Muscle of leg (tissue), 11 donors: ENCODE measurements around the gene ETFA. TPM values are rescaled to one million over a fixed set of nuclear protein-coding genes. Genes with fewer than 3 reads are reported as not detected.
A peak's percentile ranks its signal among the peaks of the same experiment; 100 is the strongest.

ENCODE experiments used
- DNase-seq: peaks from one replicate; pipeline ENCODE4 v3.0.0; 2013
- H3K27ac ChIP-seq: one replicate; pipeline ENCODE4 v1.5.1; 2013; ENCODE audit warnings: mild to moderate bottlenecking, low read length, control low read depth
- H3K27me3 ChIP-seq: one replicate; pipeline ENCODE4 v1.6.1; 2013; ENCODE audit warnings: low read length; ENCODE audit not compliant: control insufficient read depth, insufficient read depth
- H3K36me3 ChIP-seq: one replicate; pipeline ENCODE4 v1.6.1; 2013; ENCODE audit warnings: low read length; ENCODE audit not compliant: control insufficient read depth, insufficient read depth
- H3K4me1 ChIP-seq: one replicate; pipeline ENCODE4 v1.6.1; 2013; ENCODE audit warnings: low read length; ENCODE audit not compliant: control insufficient read depth, insufficient read depth
- H3K4me3 ChIP-seq: one replicate; pipeline ENCODE4 v1.5.1; 2013; ENCODE audit warnings: low read length, control low read depth
- H3K9me3 ChIP-seq: replicated peaks from 2 replicates; pipeline ENCODE4 v1.6.1; 2013; ENCODE audit warnings: low read depth, low read length; ENCODE audit not compliant: control insufficient read depth
- WGBS: methylation state at CpG from one replicate; pipeline ENCODE4 v1.1.5; 2013; ENCODE audit warnings: missing lambda C conversion rate; ENCODE audit not compliant: insufficient coverage; 5-methylcytosine and 5-hydroxymethylcytosine counted together
- polyA plus RNA-seq, 8 donors: library from polyadenylated mRNA; unstranded; fragments of 120-200 nt; gene quantifications; one replicate each; pipeline versions ENCODE4 v1.2.1 to v1.2.3, GENCODE V29; 2013; ENCODE audit warnings: inconsistent platforms in 1 of 8, low replicate concordance in 1 of 8; ENCODE audit not compliant: insufficient read length in 8 of 8, insufficient read depth in 1 of 8
- total RNA-seq: library from RNA; stranded (reverse); fragments of 120-200 nt; gene quantifications from one replicate; pipeline ENCODE4 v1.2.4, GENCODE V29; 2013

ETFA gene
- total and polyA plus RNA-seq, 9 donors, result 112 to 141 (median 119) TPM

DNA sequence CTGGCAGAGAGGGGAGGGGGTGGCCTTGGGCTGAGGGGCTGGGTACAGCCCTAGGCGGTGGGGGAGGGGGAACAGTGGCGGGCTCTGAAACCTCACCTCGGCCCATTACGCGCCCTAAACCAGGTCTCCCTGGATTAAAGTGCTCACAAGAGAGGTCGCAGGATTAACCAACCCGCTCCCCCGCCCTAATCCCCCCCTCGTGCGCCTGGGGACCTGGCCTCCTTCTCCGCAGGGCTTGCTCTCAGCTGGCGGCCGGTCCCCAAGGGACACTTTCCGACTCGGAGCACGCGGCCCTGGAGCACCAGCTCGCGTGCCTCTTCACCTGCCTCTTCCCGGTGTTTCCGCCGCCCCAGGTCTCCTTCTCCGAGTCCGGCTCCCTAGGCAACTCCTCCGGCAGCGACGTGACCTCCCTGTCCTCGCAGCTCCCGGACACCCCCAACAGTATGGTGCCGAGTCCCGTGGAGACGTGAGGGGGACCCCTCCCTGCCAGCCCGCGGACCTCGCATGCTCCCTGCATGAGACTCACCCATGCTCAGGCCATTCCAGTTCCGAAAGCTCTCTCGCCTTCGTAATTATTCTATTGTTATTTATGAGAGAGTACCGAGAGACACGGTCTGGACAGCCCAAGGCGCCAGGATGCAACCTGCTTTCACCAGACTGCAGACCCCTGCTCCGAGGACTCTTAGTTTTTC is 30.2 kb upstream of the ETFA start:
- H3K4me1 ChIP-seq, result peaks cover 59% of the 10 kb centered on the region
- peaks cover 93% of the 10 kb centered on the region for H3K27me3 ChIP-seq
- no peak overlapping the region for H3K4me3 ChIP-seq
- WGBS, result 3% methylated on average over 33 of the region's 42 CpGs
- H3K9me3 ChIP-seq, result no peaks in the 10 kb centered on the region
- no peaks in the 10 kb centered on the region for H3K36me3 ChIP-seq
- no peak for DNase-seq
- H3K27ac ChIP-seq, result no peak overlapping the region

GRCh38 chr15:76340803-76341365 is 29.6 kb upstream of the ETFA start:
- Histone ChIP-seq H3K27ac (no peak overlapping the region), H3K9me3 (no peaks in the 10 kb centered on the region), H3K4me3 (no peak overlapping the region), H3K27me3 (peaks cover 93% of the 10 kb centered on the region), H3K4me1 (peaks cover 59% of the 10 kb centered on the region), H3K36me3 (no peaks in the 10 kb centered on the region)
- DNase-seq, result no peak
- WGBS, result 2% methylated on average over 31 of the region's 35 CpGs

- Histone ChIP-seq H3K4me1 (peaks cover 61% of the 10 kb centered on the region), H3K36me3 (no peaks in the 10 kb centered on the region), H3K27ac (no peak overlapping the region), H3K4me3 (peak overlapping the region; percentile 22), H3K27me3 (peaks cover 93% of the 10 kb centered on the region), H3K9me3 (no peaks in the 10 kb centered on the region)
- peak; percentile 67 for DNase-seq
- WGBS, result 2% methylated on average over 53 of the region's 53 CpGs
These were observed 29.0 kb upstream of the ETFA start for GRCh38 chr15:76340198-76340802.

DNA sequence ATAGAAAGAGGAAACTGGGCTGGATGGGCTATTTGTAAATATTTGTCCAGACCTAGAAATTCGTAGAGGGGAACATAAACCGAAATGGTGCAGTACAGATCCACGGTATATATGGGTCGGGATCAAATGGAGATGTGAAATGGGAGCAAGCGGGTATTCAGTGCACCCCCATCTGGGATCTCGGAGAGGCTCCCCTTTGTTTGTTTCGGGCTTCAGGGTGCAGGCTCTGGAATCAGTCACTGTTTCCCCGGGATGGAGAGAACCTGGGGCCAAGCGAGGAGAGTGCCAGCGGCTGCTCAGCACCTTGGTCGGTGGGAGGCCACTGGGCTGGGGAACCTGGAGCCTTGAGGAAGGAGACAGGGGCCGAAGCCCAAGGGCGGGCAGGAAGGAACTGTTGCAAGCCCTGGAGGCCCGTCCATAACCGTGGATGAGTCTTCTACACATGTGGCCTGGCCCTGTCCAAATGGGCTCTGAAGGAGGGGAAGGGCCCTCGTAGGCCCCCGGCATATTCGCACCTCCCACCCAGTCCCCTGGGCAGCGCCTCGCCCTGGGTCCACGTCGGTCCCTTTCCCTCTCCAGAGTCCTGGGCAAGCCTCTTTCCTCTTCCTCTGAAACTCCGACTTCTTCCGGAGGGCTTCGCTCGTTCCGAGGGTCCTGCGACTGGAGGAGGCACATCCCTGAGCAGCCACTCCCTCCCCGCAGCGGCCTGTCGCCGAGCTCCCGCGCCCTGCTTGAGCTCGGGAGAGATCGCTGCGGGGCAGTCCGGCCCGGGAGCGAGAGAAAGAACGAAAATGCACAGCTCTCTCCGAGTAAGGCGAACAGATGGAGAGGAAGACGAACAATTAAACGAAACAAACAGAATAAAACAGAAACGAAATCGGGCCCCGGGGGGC is 28.3 kb upstream of the ETFA start:
- Histone ChIP-seq H3K9me3 (no peaks in the 10 kb centered on the region), H3K27ac (no peak overlapping the region), H3K27me3 (peaks cover 96% of the 10 kb centered on the region), H3K36me3 (no peaks in the 10 kb centered on the region), H3K4me3 (peak overlapping the region; percentile 22), H3K4me1 (peaks cover 66% of the 10 kb centered on the region)
- 9% methylated on average over 43 of the region's 48 CpGs for WGBS
- DNase-seq, result peak; percentile 48

DNA sequence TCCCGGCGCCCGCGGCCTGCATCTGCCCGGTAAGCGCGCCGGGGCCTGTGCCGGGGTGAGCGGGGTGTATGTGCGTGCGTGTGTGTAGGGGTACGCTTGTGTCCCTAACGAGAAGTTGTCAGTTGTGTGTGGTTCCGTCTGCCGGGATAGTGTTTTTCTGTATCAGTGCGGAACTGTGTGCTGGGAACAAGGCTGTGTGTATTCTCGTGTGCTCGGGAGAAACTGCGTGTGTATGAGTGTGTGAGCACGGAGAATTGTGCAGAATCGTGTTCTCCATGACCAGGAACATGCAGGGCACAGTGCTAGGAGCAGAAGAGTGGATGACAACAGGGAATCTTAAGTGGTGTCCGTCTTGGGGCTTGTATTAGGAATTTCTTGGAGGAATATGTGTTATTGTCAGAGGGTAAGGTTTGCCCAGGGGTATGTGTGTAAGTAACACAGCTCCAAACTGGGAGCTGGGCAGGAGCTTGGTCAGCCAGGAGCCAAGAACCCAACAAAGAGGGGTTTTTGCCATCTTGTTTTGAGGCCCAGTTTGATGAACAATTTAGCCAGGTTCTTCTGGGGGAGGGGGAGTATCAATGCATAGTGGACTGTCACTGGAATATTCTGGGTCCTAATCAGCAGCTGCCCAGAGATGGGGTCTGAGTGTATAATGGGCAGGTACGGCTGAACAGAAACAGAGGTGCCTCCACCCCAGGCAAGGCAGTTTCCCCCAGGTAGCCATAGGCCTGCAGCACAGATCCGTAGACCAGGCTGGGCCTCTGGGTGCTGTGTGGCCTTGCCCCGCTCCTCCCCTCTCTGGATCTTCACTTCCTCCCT is 27.4 kb upstream of the ETFA start:
- peaks cover 99% of the 10 kb centered on the region for H3K27me3 ChIP-seq
- H3K9me3 ChIP-seq, result no peaks in the 10 kb centered on the region
- no peak overlapping the region for H3K4me3 ChIP-seq
- WGBS, result 18% methylated on average over 22 of the region's 26 CpGs
- no peaks in the 10 kb centered on the region for H3K36me3 ChIP-seq
- H3K27ac ChIP-seq, result no peak overlapping the region
- peaks cover 66% of the 10 kb centered on the region for H3K4me1 ChIP-seq
- DNase-seq, result no peak

DNA sequence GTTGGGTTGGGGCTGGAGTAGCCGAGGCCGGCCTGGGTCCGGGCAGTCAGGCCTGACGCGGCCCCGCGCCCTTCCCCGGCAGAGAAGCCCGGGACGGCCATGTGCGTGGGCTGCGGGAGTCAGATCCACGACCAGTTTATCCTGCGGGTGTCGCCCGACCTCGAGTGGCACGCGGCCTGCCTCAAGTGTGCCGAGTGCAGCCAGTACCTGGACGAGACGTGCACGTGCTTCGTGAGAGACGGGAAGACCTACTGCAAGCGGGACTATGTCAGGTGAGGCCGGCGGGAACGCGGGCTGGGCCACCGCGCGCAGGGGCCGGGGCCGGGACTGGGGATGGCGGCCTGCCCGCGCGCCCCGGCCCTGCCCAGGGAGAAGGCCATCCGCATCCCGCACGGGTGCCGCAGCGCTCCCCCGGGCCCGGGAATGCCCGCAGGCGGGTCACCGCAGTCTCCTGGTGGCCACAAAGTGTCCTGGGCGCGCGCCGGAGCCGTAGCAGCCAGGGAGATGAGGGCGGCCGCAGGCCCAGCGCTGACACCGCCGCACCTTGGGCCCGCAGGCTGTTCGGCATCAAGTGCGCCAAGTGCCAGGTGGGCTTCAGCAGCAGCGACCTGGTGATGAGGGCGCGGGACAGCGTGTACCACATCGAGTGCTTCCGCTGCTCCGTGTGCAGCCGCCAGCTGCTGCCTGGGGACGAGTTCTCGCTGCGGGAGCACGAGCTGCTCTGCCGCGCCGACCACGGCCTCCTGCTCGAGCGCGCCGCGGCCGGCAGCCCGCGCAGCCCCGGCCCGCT is 26.6 kb upstream of the ETFA start:
- Histone ChIP-seq H3K9me3 (no peaks in the 10 kb centered on the region), H3K4me1 (peaks cover 65% of the 10 kb centered on the region), H3K27me3 (peaks cover 99% of the 10 kb centered on the region), H3K36me3 (no peaks in the 10 kb centered on the region), H3K27ac (no peak overlapping the region), H3K4me3 (no peak overlapping the region)
- DNase-seq, result peak; percentile 20
- 2% methylated on average over 89 of the region's 89 CpGs for WGBS

- Histone ChIP-seq H3K4me1 (peaks cover 62% of the 10 kb centered on the region), H3K9me3 (no peaks in the 10 kb centered on the region), H3K4me3 (no peak overlapping the region), H3K27ac (no peak overlapping the region), H3K27me3 (peaks cover 100% of the 10 kb centered on the region), H3K36me3 (no peaks in the 10 kb centered on the region)
- 4% methylated on average over 16 of the region's 25 CpGs for WGBS
- no peak for DNase-seq
These were observed 25.9 kb upstream of the ETFA start for GRCh38 chr15:76337059-76337695.

GRCh38 chr15:76336254-76337058 is 25.2 kb upstream of the ETFA start, which contains the start of gene ISL2:
Gene ISL2 (plus strand): TSS chr15:76336773. CDS start chr15:76336884, 111 bp downstream.
- Histone ChIP-seq H3K27me3 (peaks cover 93% of the 10 kb centered on the region), H3K4me3 (no peak within 1 kb of the TSS), H3K9me3 (no peaks in the 10 kb centered on the region), H3K4me1 (peaks cover 55% of the 10 kb centered on the region), H3K27ac (no peak within 1 kb of the TSS), H3K36me3 (no peaks in the 10 kb centered on the region)
- DNase-seq, result peak; percentile 41
- whole genome bisulfite sequencing, result under 1% methylated on average over 18 of the region's 40 CpGs
